Astrocyte of the spinal cord (primary cell): ENCODE data around the gene CXCL16.

Experiments
- DNase-seq: peaks from one replicate; pipeline ENCODE4 v3.0.0; 2011; ENCODE audit warnings: low read depth, low spot score
- H3K4me3 ChIP-seq: 2 replicates; pipeline ENCODE4 v1.5.1; 2011; ENCODE audit warnings: low read depth, mild to moderate bottlenecking, low read length, moderate library complexity
- CTCF ChIP-seq: IDR thresholded peaks from 2 replicates; pipeline ENCODE4 v1.5.1; 2012; ENCODE audit warnings: low read depth, mild to moderate bottlenecking, low read length, inconsistent platforms
- in situ Hi-C: cut with HindIII; loops from 2 replicates; pipeline ENCODE4 v1.10.0; 2017; ENCODE audit warnings: low sequenced_read_pairs

CXCL16 gene

GRCh38 chr17:4769628-4770027 lies 29.9 kb upstream of the CXCL16 start:
- TF ChIP-seq CTCF, result no peak
- H3K4me3 ChIP-seq, result no peak overlapping the region
- in situ Hi-C loops, result no loop called here
- peak; percentile 13 for DNase-seq

GRCh38 chr17:4768298-4768697 lies 28.6 kb upstream of the CXCL16 start:
- H3K4me3 ChIP-seq, result no peak overlapping the region
- no peak for TF ChIP-seq CTCF
- no peak for DNase-seq
- in situ Hi-C loops, result no loop called here

- H3K4me3 ChIP-seq, result no peak overlapping the region
- DNase-seq, result no peak
- TF ChIP-seq CTCF, result no peak
- in situ Hi-C loops, result no loop called here
Observed at GRCh38 chr17:4766723-4767122, 27.0 kb upstream of the CXCL16 start.

- in situ Hi-C loops, result no loop called here
- no peak for DNase-seq
- no peak for TF ChIP-seq CTCF
- no peak overlapping the region for H3K4me3 ChIP-seq
Observed at GRCh38 chr17:4766201-4766600, 26.5 kb upstream of the CXCL16 start.

GRCh38 chr17:4764595-4764994 lies 24.9 kb upstream of the CXCL16 start:
- H3K4me3 ChIP-seq, result no peak overlapping the region
- in situ Hi-C loops, result no loop called here
- TF ChIP-seq CTCF, result no peak
- DNase-seq, result no peak

- H3K4me3 ChIP-seq, result no peak overlapping the region
- no peak for DNase-seq
- no peak for TF ChIP-seq CTCF
- in situ Hi-C loops, result no loop called here
Observed at GRCh38 chr17:4759776-4760236, 20.1 kb upstream of the CXCL16 start.

GRCh38 chr17:4753392-4753791 lies 13.7 kb upstream of the CXCL16 start:
- in situ Hi-C loops, result no loop called here
- no peak for DNase-seq
- H3K4me3 ChIP-seq, result no peak overlapping the region
- TF ChIP-seq CTCF, result no peak
